Measurements from ENCODE around the gene ST6GAL1. TPM values are rescaled to one million over a fixed set of nuclear protein-coding genes. Genes with fewer than 3 reads are reported as not detected.

The ST6GAL1 gene
- total RNA-seq, 6 experiments from 2014 or later: 389 to 574 (median 483) TPM

DNA sequence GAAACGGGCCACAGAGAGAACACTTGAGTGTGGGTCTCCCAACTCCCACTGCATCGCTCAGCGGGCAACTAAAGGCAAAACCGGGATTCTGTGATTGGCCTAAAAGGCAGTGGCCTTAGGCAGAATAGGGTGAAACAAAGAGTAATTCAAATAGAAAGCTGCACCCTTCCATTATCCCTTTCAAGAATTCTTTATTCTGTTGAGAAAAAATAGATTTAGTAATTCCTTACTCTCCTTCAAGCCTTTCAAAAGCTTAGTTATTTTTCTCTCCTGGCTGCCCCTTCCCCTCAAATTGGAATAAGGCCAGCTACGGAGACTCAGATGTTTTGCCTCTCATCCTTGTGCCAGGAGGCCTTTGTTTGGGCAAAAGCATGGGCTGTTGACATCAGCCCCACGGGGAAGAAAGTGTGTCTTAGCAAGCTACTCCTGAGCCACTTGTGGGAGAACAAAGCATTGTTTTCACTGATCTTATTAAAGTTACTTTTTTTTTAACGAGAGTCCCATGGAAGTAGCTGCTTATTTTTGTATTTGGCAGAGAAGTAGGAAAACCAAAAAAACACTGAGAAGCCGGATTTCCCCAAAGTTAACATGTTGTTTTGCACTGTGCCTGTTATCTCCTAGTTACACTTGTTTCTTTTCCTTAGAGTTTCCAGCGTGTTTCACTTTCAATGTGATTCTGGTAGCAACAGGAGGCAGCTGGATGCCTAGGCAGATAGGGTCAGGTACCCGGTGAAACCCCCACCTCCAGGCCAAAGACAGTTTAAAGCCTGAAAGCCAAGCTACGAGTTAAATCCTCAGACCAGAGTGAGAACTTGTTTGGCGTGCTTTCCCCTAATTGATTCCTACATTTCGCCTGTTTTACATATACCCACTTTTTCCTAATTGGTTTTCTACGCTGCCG lies 2.2 kb downstream of the ST6GAL1 start:
- Histone ChIP-seq H3K36me3 (no peaks in the 10 kb centered on the region), H3K9me3 (no peaks in the 10 kb centered on the region), H3K4me3 (peak overlapping the region; percentile 80 to 89 (median 81)), H3K27me3 (no peaks in the 10 kb centered on the region), H3K27ac (peak overlapping the region; percentile 65 to 87 (median 67)), H3K4me1 (no peaks in the 10 kb centered on the region)
- intact Hi-C loops (cut with DNase I): no loop called here
- no peak for DNase-seq
- ATAC-seq: peak in 2 of 4 donors; percentile 5 to 6
- WGBS (ENCODE audit: insufficient coverage, low coverage, low lambda C conversion rate, missing lambda C conversion rate): 30% methylated on average over 15 of the region's 15 CpGs
- TF ChIP-seq POLR2A (IDR thresholded peaks at IDR 0.05): no peak
- TF ChIP-seq, protein P1, sequence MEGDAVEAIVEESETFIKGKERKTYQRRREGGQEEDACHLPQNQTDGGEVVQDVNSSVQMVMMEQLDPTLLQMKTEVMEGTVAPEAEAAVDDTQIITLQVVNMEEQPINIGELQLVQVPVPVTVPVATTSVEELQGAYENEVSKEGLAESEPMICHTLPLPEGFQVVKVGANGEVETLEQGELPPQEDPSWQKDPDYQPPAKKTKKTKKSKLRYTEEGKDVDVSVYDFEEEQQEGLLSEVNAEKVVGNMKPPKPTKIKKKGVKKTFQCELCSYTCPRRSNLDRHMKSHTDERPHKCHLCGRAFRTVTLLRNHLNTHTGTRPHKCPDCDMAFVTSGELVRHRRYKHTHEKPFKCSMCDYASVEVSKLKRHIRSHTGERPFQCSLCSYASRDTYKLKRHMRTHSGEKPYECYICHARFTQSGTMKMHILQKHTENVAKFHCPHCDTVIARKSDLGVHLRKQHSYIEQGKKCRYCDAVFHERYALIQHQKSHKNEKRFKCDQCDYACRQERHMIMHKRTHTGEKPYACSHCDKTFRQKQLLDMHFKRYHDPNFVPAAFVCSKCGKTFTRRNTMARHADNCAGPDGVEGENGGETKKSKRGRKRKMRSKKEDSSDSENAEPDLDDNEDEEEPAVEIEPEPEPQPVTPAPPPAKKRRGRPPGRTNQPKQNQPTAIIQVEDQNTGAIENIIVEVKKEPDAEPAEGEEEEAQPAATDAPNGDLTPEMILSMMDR (IDR thresholded peaks at IDR 0.05): no peak

DNA sequence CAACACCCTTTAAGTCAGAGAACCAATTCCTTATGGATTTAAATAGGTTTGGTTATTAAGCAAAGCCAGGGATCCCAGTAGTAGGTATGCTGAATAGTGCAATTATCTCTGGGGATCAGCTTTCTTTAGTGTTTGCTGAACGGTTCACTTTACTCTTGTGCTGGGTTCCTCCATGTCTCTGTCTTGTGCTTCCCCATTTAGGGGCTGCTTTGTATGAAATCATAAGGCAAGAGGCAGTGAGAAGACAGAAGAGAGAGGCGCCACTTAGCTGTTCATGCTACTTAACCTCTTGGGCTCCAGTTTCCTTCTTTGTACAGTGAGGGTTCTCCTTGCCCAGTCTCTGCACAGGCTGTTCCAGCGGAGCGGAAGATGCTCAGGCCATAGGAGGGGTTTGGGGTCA lies 3.5 kb downstream of the ST6GAL1 start:
- 76% methylated on average over 4 of the region's 4 CpGs for WGBS (ENCODE audit: insufficient coverage, low coverage, low lambda C conversion rate, missing lambda C conversion rate)
- no peaks in the 10 kb centered on the region for H3K36me3 ChIP-seq
- ATAC-seq (no peak), DNase-seq (no peak)
- TF ChIP-seq, protein P1 (IDR thresholded peaks at IDR 0.05): no peak
- TF ChIP-seq POLR2A (IDR thresholded peaks at IDR 0.05): no peak
- no peaks in the 10 kb centered on the region for H3K9me3 ChIP-seq
- peak overlapping the region in 1 of 3 donors; percentile 33 for H3K27ac ChIP-seq
- H3K4me1 ChIP-seq: no peaks in the 10 kb centered on the region
- intact Hi-C loops (cut with DNase I): no loop called here
- peak overlapping the region in 2 of 3 donors; percentile 3 to 7 for H3K4me3 ChIP-seq
- H3K27me3 ChIP-seq: no peaks in the 10 kb centered on the region

GRCh38 chr3:186935133-186935532 lies 4.8 kb downstream of the ST6GAL1 start:
- TF ChIP-seq, protein P1 (IDR thresholded peaks at IDR 0.05): no peak
- no peak for TF ChIP-seq POLR2A (IDR thresholded peaks at IDR 0.05)
- no peak overlapping the region for H3K27ac ChIP-seq
- DNase-seq: no peak
- no peak for ATAC-seq
- H3K4me1 ChIP-seq: no peaks in the 10 kb centered on the region
- WGBS (ENCODE audit: insufficient coverage, low coverage, low lambda C conversion rate, missing lambda C conversion rate): 89% methylated on average over 6 of the region's 6 CpGs
- H3K4me3 ChIP-seq: no peak overlapping the region
- H3K36me3 ChIP-seq: no peaks in the 10 kb centered on the region
- intact Hi-C loops (cut with DNase I): no loop called here
- no peaks in the 10 kb centered on the region for H3K9me3 ChIP-seq
- H3K27me3 ChIP-seq: no peaks in the 10 kb centered on the region

GRCh38 chr3:186937017-186937875 lies 6.9 kb downstream of the ST6GAL1 start:
- no peaks in the 10 kb centered on the region for H3K36me3 ChIP-seq
- 78% methylated on average over 9 of the region's 10 CpGs for WGBS (ENCODE audit: insufficient coverage, low coverage, low lambda C conversion rate, missing lambda C conversion rate)
- H3K4me1 ChIP-seq: no peaks in the 10 kb centered on the region
- H3K27me3 ChIP-seq: no peaks in the 10 kb centered on the region
- no peak overlapping the region for H3K27ac ChIP-seq
- TF ChIP-seq POLR2A (IDR thresholded peaks at IDR 0.05): no peak
- TF ChIP-seq, protein P1 (IDR thresholded peaks at IDR 0.05): no peak
- ATAC-seq (no peak), DNase-seq (no peak)
- intact Hi-C loops (cut with DNase I): no loop called here
- H3K4me3 ChIP-seq: no peak overlapping the region
- H3K9me3 ChIP-seq: no peaks in the 10 kb centered on the region
